ENCODE measurements around the gene CTTNBP2.

CTTNBP2 gene

DNA sequence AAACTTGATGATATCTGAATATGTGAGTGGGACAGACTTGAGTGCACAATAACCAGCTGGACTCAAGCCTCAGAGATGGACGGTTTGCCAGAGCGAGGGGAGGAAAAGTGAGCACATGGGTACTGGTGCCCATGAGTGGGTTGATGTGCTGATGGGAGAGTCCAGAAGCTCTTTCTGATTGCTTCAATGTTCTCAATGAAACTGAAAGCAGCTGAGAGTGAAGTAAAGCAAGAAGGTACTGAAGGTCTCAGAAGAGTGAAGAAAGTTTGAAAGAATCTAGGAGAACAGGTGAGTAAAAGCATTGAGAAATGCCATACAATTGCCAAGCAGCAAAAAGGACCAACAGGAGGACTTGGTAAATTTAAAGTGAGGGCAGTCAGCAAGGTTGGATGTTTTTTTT, 28.6 kb downstream of the CTTNBP2 start:
- Histone ChIP-seq H3K4me3 (replicated peaks; ENCODE audit: insufficient read depth, low read length) (no peak overlapping the region), H3K27ac (replicated peaks) (no peak overlapping the region)

DNA sequence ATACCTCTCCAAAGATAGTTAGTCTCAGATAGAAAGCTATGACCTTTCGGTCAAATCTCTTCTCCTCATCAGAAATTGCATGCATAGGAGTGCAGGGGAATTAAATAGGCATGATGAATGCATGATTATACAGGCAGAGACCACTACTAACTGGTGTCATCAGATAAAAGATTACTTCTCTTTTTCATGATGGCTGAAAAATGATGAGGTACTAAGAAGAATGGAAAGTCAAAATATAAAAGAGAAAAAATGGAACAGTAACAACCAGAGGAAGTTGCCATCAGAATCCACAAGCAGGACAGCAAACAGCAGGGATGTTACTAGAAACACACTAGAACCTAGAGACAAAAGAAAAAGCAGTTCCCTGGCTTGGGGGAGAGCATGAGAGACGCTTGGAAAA, 31.6 kb downstream of the CTTNBP2 start:
- Histone ChIP-seq H3K4me3 (replicated peaks; ENCODE audit: insufficient read depth, low read length) (no peak overlapping the region), H3K27ac (replicated peaks) (no peak overlapping the region), H3K27me3 (ENCODE audit: insufficient read depth, poor library complexity, severe bottlenecking) (no peaks in the 10 kb centered on the region)
- TF ChIP-seq, protein P1, sequence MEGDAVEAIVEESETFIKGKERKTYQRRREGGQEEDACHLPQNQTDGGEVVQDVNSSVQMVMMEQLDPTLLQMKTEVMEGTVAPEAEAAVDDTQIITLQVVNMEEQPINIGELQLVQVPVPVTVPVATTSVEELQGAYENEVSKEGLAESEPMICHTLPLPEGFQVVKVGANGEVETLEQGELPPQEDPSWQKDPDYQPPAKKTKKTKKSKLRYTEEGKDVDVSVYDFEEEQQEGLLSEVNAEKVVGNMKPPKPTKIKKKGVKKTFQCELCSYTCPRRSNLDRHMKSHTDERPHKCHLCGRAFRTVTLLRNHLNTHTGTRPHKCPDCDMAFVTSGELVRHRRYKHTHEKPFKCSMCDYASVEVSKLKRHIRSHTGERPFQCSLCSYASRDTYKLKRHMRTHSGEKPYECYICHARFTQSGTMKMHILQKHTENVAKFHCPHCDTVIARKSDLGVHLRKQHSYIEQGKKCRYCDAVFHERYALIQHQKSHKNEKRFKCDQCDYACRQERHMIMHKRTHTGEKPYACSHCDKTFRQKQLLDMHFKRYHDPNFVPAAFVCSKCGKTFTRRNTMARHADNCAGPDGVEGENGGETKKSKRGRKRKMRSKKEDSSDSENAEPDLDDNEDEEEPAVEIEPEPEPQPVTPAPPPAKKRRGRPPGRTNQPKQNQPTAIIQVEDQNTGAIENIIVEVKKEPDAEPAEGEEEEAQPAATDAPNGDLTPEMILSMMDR (IDR thresholded peaks at IDR 0.05; ENCODE audit: insufficient read depth, low read length) = no peak
- TF ChIP-seq SPI1 (IDR thresholded peaks at IDR 0.05; ENCODE audit: borderline replicate concordance, low read depth) (no peak), GABPA (IDR thresholded peaks at IDR 0.05; ENCODE audit: low read depth) (no peak), POLR2AphosphoS5 (IDR thresholded peaks at IDR 0.05; ENCODE audit: low read depth) (no peak)
- TF ChIP-seq, protein P2, sequence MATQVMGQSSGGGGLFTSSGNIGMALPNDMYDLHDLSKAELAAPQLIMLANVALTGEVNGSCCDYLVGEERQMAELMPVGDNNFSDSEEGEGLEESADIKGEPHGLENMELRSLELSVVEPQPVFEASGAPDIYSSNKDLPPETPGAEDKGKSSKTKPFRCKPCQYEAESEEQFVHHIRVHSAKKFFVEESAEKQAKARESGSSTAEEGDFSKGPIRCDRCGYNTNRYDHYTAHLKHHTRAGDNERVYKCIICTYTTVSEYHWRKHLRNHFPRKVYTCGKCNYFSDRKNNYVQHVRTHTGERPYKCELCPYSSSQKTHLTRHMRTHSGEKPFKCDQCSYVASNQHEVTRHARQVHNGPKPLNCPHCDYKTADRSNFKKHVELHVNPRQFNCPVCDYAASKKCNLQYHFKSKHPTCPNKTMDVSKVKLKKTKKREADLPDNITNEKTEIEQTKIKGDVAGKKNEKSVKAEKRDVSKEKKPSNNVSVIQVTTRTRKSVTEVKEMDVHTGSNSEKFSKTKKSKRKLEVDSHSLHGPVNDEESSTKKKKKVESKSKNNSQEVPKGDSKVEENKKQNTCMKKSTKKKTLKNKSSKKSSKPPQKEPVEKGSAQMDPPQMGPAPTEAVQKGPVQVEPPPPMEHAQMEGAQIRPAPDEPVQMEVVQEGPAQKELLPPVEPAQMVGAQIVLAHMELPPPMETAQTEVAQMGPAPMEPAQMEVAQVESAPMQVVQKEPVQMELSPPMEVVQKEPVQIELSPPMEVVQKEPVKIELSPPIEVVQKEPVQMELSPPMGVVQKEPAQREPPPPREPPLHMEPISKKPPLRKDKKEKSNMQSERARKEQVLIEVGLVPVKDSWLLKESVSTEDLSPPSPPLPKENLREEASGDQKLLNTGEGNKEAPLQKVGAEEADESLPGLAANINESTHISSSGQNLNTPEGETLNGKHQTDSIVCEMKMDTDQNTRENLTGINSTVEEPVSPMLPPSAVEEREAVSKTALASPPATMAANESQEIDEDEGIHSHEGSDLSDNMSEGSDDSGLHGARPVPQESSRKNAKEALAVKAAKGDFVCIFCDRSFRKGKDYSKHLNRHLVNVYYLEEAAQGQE (IDR thresholded peaks at IDR 0.05; ENCODE audit: insufficient replicate concordance, low read depth) = no peak
- no peak for DNase-seq (ENCODE audit: low read depth in 1 of 2, low spot score in 1 of 2)

More for the DNA sequence above, 28.6 kb downstream of the CTTNBP2 start:
- TF ChIP-seq, protein P2 (IDR thresholded peaks at IDR 0.05; ENCODE audit: insufficient replicate concordance, low read depth) = no peak
- TF ChIP-seq POLR2AphosphoS5 (IDR thresholded peaks at IDR 0.05; ENCODE audit: low read depth) (no peak), GABPA (IDR thresholded peaks at IDR 0.05; ENCODE audit: low read depth) (no peak), SPI1 (IDR thresholded peaks at IDR 0.05; ENCODE audit: borderline replicate concordance, low read depth) (no peak)
- TF ChIP-seq, protein P1 (IDR thresholded peaks at IDR 0.05; ENCODE audit: insufficient read depth, low read length) = no peak
- H3K27me3 ChIP-seq (ENCODE audit: insufficient read depth, poor library complexity, severe bottlenecking) = peaks cover 5% of the 10 kb centered on the region
- no peak for DNase-seq (ENCODE audit: low read depth in 1 of 2, low spot score in 1 of 2)

DNA sequence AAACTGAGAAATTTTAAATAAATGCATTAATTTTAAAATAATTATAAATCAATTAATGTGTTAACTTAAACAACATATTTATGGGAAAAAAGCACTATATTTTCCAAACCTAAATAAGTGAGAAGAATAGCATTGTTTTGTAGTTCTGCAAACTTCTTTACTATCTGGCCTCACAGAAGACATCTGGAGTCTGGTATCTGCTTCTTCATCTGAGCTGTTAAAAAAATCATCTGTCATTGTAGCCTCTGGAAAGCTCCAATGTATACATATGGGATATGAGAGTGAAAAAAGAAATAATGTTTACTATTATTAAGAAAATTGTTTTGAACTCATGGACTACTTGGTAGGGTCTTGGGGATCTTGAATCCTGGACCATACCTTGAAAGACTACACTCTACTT, 32.2 kb downstream of the CTTNBP2 start:
- TF ChIP-seq GABPA (IDR thresholded peaks at IDR 0.05; ENCODE audit: low read depth) (no peak), POLR2AphosphoS5 (IDR thresholded peaks at IDR 0.05; ENCODE audit: low read depth) (no peak)
- TF ChIP-seq, protein P2 (IDR thresholded peaks at IDR 0.05; ENCODE audit: insufficient replicate concordance, low read depth) = no peak
- TF ChIP-seq, protein P1 (IDR thresholded peaks at IDR 0.05; ENCODE audit: insufficient read depth, low read length) = no peak
- DNase-seq (ENCODE audit: low read depth in 1 of 2, low spot score in 1 of 2) = no peak
- H3K27me3 ChIP-seq (ENCODE audit: insufficient read depth, poor library complexity, severe bottlenecking) = no peaks in the 10 kb centered on the region
- no peak overlapping the region for H3K27ac ChIP-seq (replicated peaks)
- no peak overlapping the region for H3K4me3 ChIP-seq (replicated peaks; ENCODE audit: insufficient read depth, low read length)
